GM12878 (cell line): ENCODE measurements around the gene TREM1. TPM values are rescaled to one million over a fixed set of nuclear protein-coding genes. Genes with fewer than 3 reads are reported as not detected.
A peak's percentile ranks its signal among the peaks of the same experiment; 100 is the strongest.

Experiments used
- ATF3 ChIP-seq: IDR thresholded peaks from 2 replicates; pipeline ENCODE4 v1.6.1; 2011; ENCODE audit warnings: low read depth, mild to moderate bottlenecking, low read length, moderate library complexity, borderline replicate concordance; ENCODE audit errors: extremely low read depth
- CBX3 ChIP-seq: fragments of 200-600 bp; sonication (generic); IDR thresholded peaks from 2 replicates; pipeline ENCODE4 v1.6.1; 2016; ENCODE audit warnings: low read depth, borderline replicate concordance
- CREB1 ChIP-seq: IDR thresholded peaks from 2 replicates; pipeline ENCODE4 v1.6.1; 2012; ENCODE audit warnings: low read depth, mild to moderate bottlenecking, inconsistent platforms
- EED ChIP-seq: sonication (generic); IDR thresholded peaks from 2 replicates; pipeline ENCODE4 v1.6.1; 2016; ENCODE audit warnings: antibody characterized with exemption, low read depth
- EGR1 ChIP-seq, 2 experiments: IDR thresholded peaks; 1 replicate in 1 of 2; 2 replicates in 1 of 2; pipeline ENCODE4 v1.6.1; 2011 to 2012; ENCODE audit warnings: low read depth in 2 of 2, low read length in 2 of 2, borderline replicate concordance in 1 of 2, mild to moderate bottlenecking in 1 of 2, moderate library complexity in 1 of 2
- ESRRA ChIP-seq: IDR thresholded peaks from 2 replicates; pipeline ENCODE4 v1.6.1; 2012; ENCODE audit warnings: mild to moderate bottlenecking, low read length, improper control_type of control experiment
- HSF1 ChIP-seq: fragments of 150-350 bp; IDR thresholded peaks from 2 replicates; pipeline ENCODE4 v1.6.1; 2014; ENCODE audit warnings: mild to moderate bottlenecking, low read depth, low read length
- MTA2 ChIP-seq: fragments of 450-650 bp; IDR thresholded peaks from 2 replicates; pipeline ENCODE4 v1.6.1; 2016; ENCODE audit warnings: low read depth, mild to moderate bottlenecking, moderate library complexity
- MYC ChIP-seq: IDR thresholded peaks from 2 replicates; pipeline ENCODE4 v1.6.1; 2011; ENCODE audit warnings: mild to moderate bottlenecking, low read length, moderate library complexity, inconsistent platforms; ENCODE audit not compliant: insufficient read depth, insufficient replicate concordance, insufficient read length, severe bottlenecking
- NBN ChIP-seq: fragments of 450-650 bp; IDR thresholded peaks from 2 replicates; pipeline ENCODE4 v1.6.1; 2016
- NFYA ChIP-seq: IDR thresholded peaks from 2 replicates; pipeline ENCODE4 v1.6.1; 2011; ENCODE audit warnings: low read depth, mild to moderate bottlenecking, low read length, improper control_type of control experiment, borderline replicate concordance
- NKRF ChIP-seq: fragments of 450-650 bp; conservative IDR thresholded peaks from 2 replicates; pipeline ENCODE4 v1.6.1; 2017; ENCODE audit warnings: mild to moderate bottlenecking, moderate library complexity
- POLR2AphosphoS5 ChIP-seq: IDR thresholded peaks from 2 replicates; pipeline ENCODE4 v1.6.1; 2011; ENCODE audit warnings: mild to moderate bottlenecking, low read length, inconsistent platforms
- RAD21 ChIP-seq: IDR thresholded peaks from 2 replicates; pipeline ENCODE4 v1.6.1; 2011; ENCODE audit warnings: mild to moderate bottlenecking, low read depth, low read length, moderate library complexity; ENCODE audit not compliant: insufficient read depth
- SUZ12 ChIP-seq: fragments of 200-600 bp; sonication (generic); IDR thresholded peaks from one replicate; pipeline ENCODE4 v1.6.1; 2018; ENCODE audit warnings: antibody characterized with exemption, mild to moderate bottlenecking; ENCODE audit not compliant: unreplicated experiment
- TCF12 ChIP-seq: IDR thresholded peaks from 2 replicates; pipeline ENCODE4 v1.6.1; 2011; ENCODE audit warnings: low read depth, mild to moderate bottlenecking, low read length
- YBX1 ChIP-seq: fragments of 450-650 bp; IDR thresholded peaks from 2 replicates; pipeline ENCODE4 v1.6.1; 2016; ENCODE audit warnings: antibody characterized with exemption
- polyA plus RNA-seq, 11 experiments: library from polyadenylated mRNA; depleted of rRNA in 4 of 11; unstranded in 6 of 11; stranded (reverse) in 5 of 11; fragments of >200 nt; fragmentation: Nextera tagmentation in 4 of 11; fragmentation: Illumina TruSeq in 1 of 11; extraction: Ambion mirVana in 4 of 11; extraction: Trizol in 1 of 11; gene quantifications; 1 replicate in 1 of 11; 2 replicates in 10 of 11; pipeline versions ENCODE4 v1.2.1 to v1.2.3, GENCODE V29; 2011 to 2016; ENCODE audit warnings: inconsistent platforms in 2 of 11, missing spikeins in 2 of 11, low read depth in 1 of 11
- total RNA-seq, 4 experiments: library from RNA; depleted of rRNA in 3 of 4; stranded (reverse); fragments of >200 nt in 3 of 4; fragmentation: Illumina TruSeq in 1 of 4; extraction: Trizol in 1 of 4; gene quantifications; 2 replicates each; pipeline versions ENCODE4 v1.2.1 to v1.2.3, GENCODE V29; 2013 to 2021
- TF ChIP-seq, protein P1 (sequence below): fragments of 450-650 bp; IDR thresholded peaks from 2 replicates; pipeline ENCODE4 v1.6.1; 2018; ENCODE audit warnings: mild to moderate bottlenecking, low read depth, moderate library complexity; ENCODE audit not compliant: partially characterized antibody
- TF ChIP-seq, protein P2 (sequence below): fragments of 450-650 bp; IDR thresholded peaks from 2 replicates; pipeline ENCODE4 v1.6.1; 2017; ENCODE audit warnings: antibody characterized with exemption, mild to moderate bottlenecking, moderate library complexity

TREM1 gene
- total and polyA plus RNA-seq, 10 of the 15 experiments (the other 5 are each of a cell fraction or from before 2014, with no cell fraction given): 0.09 to 2.6 (median 0.28) TPM; not detected in 2

DNA sequence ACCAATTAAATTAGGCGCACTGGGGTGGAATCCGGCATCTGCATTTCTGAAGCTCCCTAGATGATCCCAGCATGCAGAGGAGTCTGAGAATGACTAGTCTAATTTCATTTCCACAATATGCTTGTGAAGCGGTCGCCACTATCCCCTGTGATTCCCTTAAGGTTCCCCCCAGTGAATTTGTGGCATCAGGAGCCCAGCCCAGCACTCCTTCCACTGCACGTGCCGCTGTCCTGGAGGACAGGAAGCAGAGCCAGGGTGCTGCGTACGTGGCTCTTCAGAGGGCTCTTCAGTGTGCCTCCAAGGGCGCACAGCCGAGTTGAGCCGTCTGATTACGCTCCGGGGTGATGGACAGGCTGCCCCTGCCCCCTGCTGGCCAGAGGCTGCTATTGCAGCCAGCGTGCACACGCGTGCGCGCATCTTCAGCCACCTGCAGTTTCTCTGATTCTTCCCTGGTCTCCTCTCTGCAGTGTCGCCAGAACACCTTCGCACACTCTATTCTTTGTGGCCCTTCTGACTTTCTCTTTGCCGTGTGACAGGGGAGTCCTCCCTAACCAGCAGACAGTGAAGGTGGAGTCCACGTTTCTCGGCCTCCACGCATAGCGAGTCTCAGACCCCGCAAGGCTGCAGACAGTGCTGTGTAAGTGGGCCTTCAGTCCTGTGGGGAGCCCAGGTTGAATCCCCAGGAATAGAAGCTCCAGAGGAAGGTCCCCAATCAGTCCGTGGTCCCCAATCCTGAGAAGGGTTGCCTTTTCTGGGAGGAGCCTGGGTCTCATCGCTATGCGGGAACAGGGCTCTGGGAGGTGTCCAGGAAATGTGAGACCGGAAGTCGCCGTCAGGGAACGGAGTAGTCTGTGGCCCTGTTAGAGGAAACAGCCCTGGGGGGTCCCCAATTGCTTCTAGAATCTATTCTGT, 32.4 kb upstream of the TREM1 start (continued):
- TF ChIP-seq MYC (peak; percentile 47), EGR1 (IDR thresholded peaks at IDR 0.05; ENCODE audit: borderline replicate concordance in 1 of 2, low read depth in 2 of 2, low read length in 2 of 2) (no peak), CBX3 (no peak), CREB1 (no peak), YBX1 (no peak), NBN (peak; percentile 82), TCF12 (0 out of 2 replicates have a peak, but pooled peaks have one; percentile 25), SUZ12 (no peak), NFYA (no peak), EED (peak; percentile 36; the same call in 1 of the 2 replicates), ATF3 (no peak), NKRF (no peak), HSF1 (no peak), MTA2 (0 out of 2 replicates have a peak, but pooled peaks have one; percentile 49), RAD21 (peak; percentile 94), ESRRA (peak; percentile 68; the same call in 1 of the 2 replicates), POLR2AphosphoS5 (no peak)
- TF ChIP-seq, protein P1, sequence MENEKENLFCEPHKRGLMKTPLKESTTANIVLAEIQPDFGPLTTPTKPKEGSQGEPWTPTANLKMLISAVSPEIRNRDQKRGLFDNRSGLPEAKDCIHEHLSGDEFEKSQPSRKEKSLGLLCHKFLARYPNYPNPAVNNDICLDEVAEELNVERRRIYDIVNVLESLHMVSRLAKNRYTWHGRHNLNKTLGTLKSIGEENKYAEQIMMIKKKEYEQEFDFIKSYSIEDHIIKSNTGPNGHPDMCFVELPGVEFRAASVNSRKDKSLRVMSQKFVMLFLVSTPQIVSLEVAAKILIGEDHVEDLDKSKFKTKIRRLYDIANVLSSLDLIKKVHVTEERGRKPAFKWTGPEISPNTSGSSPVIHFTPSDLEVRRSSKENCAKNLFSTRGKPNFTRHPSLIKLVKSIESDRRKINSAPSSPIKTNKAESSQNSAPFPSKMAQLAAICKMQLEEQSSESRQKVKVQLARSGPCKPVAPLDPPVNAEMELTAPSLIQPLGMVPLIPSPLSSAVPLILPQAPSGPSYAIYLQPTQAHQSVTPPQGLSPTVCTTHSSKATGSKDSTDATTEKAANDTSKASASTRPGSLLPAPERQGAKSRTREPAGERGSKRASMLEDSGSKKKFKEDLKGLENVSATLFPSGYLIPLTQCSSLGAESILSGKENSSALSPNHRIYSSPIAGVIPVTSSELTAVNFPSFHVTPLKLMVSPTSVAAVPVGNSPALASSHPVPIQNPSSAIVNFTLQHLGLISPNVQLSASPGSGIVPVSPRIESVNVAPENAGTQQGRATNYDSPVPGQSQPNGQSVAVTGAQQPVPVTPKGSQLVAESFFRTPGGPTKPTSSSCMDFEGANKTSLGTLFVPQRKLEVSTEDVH: no peak
- TF ChIP-seq, protein P2, sequence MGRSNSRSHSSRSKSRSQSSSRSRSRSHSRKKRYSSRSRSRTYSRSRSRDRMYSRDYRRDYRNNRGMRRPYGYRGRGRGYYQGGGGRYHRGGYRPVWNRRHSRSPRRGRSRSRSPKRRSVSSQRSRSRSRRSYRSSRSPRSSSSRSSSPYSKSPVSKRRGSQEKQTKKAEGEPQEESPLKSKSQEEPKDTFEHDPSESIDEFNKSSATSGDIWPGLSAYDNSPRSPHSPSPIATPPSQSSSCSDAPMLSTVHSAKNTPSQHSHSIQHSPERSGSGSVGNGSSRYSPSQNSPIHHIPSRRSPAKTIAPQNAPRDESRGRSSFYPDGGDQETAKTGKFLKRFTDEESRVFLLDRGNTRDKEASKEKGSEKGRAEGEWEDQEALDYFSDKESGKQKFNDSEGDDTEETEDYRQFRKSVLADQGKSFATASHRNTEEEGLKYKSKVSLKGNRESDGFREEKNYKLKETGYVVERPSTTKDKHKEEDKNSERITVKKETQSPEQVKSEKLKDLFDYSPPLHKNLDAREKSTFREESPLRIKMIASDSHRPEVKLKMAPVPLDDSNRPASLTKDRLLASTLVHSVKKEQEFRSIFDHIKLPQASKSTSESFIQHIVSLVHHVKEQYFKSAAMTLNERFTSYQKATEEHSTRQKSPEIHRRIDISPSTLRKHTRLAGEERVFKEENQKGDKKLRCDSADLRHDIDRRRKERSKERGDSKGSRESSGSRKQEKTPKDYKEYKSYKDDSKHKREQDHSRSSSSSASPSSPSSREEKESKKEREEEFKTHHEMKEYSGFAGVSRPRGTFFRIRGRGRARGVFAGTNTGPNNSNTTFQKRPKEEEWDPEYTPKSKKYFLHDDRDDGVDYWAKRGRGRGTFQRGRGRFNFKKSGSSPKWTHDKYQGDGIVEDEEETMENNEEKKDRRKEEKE: no peak
